Hypothalamus (tissue), 51 donors: ENCODE data around the gene MTRF1L.
A peak's percentile ranks its signal among the peaks of the same experiment; 100 is the strongest.

ENCODE experiments used
- DNase-seq, 51 donors: peaks; one replicate each; lab custom pipeline; 2025; lab: John Stamatoyannopoulos, UW

MTRF1L gene

GRCh38 chr6:153002613-153003365 is at the start of gene MTRF1L:
Gene MTRF1L (minus strand): TSS chr6:153002709. CDS start chr6:153002685, 24 bp downstream.
- DNase-seq, result peak; percentile 37 to 93 (median 84)

DNA sequence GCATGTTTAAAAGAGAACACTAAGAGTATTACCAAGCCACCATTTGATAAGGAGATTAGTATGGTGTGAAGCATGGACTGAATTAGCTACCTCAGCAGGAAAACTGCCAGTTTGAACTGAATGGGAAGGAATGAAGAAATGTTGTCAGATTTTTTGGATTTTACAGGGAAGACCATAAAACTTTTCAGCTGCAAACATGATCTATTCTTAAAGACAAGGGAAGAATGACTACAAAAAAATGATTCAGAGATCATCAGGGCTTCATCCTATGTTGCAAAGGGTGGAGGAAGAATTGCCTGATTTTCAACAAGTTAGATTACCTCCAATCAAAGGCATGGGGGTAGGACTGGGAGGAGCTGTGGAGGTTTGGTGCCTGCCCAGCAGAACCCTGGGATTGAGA is 49.3 kb upstream of the MTRF1L start:
- DNase-seq, result no peak

GRCh38 chr6:153048631-153049030 is 46.1 kb upstream of the MTRF1L start:
- DNase-seq, result no peak

DNA sequence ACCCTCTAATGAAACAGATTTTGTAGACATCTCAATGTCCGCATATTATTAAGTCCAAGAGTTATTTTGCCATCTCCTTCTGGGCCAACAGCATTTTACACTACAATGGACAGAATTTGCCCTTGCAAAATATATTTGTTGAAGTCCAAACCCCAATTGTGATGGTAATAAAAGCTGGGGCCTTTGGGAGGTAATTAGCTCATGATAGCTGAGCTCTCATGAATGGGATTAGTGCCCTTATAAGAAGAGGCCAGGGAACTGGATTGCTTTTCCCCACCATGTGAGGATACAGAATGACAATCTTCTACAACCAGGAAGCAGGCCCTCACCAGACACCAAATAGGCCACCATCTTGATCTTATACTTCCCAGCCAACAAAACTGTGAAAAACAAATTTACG is 44.9 kb upstream of the MTRF1L start:
- DNase-seq, result no peak

- DNase-seq, result no peak
Measured at GRCh38 chr6:153045271-153045670, 42.8 kb upstream of the MTRF1L start.

DNA sequence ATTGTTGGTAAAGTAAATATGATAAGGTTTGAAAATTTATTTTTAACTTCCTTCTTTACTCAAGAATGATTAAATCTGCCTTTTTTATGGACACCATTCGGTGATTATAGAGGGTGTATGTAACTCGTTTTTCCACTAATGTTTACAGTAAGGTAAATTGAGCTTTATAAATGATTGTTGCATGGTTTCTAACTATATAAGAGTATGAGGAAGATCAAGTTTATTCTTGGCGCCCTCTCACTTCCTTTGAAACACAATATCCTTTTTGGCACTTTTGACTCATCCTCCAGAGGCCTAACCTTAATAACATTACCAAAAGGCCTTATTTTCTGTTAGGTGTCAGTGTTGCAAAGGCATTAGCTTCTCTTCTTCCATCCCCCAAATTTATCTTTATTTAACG is 41.8 kb upstream of the MTRF1L start:
- DNase-seq, result no peak

DNA sequence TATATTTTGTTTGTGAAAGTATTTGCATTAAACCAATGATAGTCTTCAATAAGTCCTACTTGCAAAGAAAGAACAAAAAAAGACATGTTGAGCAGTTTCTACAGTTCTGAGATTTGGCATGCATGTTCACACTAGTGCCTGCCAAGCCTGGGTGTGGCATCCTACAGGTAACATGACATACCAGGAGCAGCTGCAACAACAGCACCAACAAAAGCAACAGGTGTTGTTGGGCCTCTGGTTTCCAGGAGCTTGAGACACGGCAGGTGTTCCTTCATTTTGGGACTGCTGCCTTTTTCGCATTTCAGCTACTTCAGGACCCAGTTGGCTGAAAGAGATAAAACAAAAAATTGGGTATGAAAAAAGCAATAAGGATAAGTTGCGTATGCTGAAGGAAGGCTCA is 41.2 kb upstream of the MTRF1L start:
- DNase-seq, result no peak

GRCh38 chr6:153038378-153039057 is 36.0 kb upstream of the MTRF1L start:
- DNase-seq, result peak in 1 of 51 donors; percentile 8

GRCh38 chr6:153034139-153034538 is 31.6 kb upstream of the MTRF1L start:
- DNase-seq, result no peak

DNA sequence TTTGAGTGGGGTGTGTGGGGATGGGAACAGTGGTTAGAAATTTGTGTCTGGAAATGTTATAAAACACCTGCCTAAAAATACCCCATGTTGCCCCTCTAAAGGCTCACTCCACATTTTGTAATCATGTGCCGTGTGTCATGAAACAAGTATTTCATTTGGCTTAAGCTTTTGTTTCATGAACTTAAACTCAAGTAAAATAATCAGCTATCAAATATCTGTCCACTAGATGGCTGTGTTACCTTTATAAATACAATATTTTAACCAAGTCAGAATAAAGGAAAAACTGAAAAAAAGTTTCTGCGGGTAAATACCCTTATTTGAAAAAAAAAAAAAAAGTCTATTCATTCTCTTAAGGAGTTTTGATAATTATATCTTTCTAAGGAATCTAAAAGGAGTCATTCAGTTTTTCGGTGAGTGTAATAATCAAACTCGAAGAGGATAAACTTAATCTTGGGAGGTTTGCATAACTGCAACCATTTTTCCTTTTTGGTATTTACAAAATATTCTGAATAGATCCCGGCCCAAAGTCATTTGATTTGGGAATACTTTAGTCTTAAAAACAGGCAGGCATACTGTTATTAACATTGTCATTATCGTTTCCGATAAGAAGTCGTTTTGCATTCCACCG is 29.9 kb upstream of the MTRF1L start:
- no peak for DNase-seq

DNA sequence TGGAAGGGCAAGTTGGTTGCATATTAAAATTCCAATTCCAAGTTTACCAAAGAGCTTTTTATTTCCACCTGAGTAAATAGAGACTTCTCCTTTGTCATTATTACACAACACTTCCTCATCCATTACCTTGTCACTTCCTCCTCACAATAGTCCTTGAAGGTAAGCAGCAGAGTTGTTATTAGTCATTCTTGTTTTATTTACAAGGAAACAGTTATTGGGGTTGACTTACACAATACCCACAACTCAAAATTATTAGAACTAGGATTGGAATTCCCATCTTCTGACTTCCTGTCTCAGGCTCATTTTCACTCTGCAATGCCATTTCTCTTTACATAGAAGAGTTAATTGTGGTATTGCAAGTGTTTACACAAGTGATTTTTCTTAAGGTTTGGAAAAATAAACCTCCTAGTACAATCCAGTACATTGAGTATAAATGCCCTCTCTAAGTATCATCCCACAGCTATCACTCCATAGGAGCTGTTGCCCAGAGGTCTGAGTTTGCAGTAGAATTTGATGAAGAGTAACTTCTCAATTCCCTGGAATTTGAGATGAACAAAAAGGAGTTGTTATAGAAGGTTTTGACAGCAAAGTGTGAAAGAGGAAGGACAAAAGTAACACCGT is 28.9 kb upstream of the MTRF1L start:
- no peak for DNase-seq

DNA sequence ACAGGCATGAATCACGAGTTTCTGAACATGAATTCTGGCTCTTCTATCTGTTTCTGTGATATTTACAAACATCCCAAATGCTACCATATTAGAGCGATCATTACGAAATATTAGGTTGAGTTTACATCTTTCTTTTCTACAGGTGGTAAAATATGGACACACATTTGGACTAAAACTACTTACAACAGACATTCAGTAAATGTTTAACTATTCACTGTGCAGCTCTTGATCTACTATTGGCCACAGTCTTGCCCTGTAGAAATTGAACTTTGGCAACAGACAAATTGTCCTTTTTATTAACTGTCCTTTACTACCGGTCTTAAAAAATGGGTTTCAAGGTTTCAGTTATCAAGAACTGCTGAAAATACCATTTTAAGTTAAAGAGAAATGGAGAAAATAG is 26.5 kb upstream of the MTRF1L start:
- DNase-seq, result no peak

GRCh38 chr6:153028286-153028685 is 25.8 kb upstream of the MTRF1L start:
- DNase-seq, result no peak

GRCh38 chr6:153027480-153027879 is 25.0 kb upstream of the MTRF1L start:
- no peak for DNase-seq

- DNase-seq, result no peak
Measured at GRCh38 chr6:153024709-153025017, 22.2 kb upstream of the MTRF1L start.

- peak in 17 of 51 donors; percentile 0 to 33 (median 2) for DNase-seq
Measured at GRCh38 chr6:153023977-153024708, 21.6 kb upstream of the MTRF1L start.

- no peak for DNase-seq
Measured at GRCh38 chr6:153018355-153018754, 15.8 kb upstream of the MTRF1L start.

GRCh38 chr6:153016846-153017245 is 14.3 kb upstream of the MTRF1L start:
- no peak for DNase-seq

DNA sequence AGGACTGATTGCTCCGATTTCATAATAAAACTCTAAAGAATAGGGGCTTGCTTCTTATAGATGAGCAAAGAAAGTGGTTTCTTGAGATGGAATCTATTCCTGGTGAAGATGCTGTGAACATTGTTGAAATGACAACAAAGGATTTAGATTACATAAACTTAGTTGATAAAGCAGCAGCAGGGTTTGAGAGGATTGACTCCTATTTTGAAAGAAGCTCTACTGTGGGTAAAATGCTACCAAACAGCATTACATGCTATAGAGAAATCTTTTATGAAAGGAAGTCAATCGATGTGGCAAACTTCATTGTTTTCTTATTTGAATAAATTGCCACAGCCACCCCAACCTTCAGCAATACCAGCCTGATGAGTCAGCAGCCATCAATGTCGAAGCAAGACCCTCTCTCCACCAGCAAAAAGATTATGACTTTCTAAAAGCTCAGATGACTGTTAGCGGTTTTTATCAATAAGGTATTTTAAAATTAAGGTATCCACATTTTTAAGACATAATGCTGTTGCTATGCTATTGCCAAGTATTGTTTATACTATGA is 12.7 kb upstream of the MTRF1L start:
- DNase-seq, result no peak

- DNase-seq, result no peak
Measured at GRCh38 chr6:153013438-153013837, 10.9 kb upstream of the MTRF1L start.

DNA sequence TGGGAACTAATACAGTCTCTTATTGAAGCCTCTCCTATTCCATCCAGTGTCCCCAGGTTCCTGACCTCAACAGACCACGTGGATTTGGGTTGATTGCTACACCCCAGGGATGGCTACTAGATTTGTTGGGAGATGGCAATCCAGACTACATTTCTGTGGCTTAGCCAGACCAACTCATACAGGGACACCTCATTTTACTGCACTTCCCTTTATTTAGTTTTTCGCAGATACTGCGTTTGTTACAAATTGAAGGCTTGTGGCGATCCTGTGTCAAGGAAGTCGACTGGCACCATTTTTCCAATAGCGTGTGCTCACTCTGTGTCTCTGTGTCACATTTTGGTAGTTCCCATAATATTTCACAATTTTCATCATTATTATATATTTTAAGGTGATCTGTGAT is 10.3 kb upstream of the MTRF1L start:
- no peak for DNase-seq
